ENCODE measurements around the gene SPATA21.

The SPATA21 gene

DNA sequence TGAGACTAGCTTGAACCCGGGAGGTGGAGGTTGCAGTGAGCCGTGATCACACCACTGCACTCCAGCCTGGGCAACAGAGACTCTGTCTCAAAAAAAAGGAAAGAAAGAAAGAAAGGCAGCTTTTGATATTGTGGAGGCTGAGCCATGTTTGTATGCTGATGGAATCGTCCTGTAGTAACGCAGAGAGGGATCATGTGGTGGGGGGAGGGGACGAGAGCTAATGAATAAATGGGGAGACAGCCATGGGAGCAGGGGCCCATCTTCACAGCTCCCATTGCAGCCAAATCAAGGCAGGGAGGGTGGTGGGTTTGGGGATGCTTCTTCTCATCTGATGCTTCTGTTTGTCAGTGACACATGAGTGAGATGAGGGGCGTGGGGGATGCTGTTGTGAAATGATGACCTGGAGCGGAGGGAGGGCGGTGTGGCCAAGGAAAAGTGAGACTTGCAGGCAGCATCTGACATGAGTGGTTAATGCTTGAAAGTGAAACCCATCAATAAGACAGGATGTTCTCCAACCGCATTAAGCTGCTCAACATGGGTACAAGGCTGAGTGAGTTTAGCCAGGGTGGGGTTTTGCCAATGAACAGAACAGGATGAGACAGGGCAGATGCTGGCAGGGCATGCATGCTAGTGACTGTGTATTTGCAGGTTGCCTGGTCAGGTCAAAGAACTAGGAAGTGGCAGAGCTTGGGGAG, 16.7 kb downstream of the SPATA21 start:
- DNase-seq = no peak

DNA sequence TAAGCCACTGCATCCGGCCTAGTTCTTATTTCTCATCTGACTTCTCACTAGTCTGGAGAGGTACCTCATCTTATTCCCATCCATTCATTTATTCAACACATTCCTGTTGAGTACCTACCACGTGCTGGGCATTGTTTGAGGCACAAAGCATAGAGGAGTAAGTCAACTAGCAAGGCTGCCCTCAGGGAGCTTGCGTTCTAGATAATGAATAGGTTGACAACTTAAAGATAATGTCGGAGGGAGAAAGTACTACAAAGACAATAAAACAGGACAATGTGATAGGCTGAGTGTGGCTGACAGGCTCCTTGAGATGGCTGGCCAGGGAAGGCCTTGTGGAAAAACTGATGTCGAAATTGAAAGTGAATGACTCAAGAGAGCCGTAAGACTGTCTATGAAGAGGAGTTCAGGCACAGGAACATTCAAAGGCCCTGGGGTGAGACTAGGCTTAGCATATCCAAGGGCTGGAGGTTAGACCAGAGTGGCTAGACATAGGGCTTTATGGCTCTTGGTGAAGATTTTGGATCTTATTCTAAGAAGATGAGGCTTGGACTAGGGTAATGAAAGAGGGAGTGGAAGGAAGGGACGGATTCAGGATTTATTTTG, 18.3 kb downstream of the SPATA21 start:
- DNase-seq = no peak

DNA sequence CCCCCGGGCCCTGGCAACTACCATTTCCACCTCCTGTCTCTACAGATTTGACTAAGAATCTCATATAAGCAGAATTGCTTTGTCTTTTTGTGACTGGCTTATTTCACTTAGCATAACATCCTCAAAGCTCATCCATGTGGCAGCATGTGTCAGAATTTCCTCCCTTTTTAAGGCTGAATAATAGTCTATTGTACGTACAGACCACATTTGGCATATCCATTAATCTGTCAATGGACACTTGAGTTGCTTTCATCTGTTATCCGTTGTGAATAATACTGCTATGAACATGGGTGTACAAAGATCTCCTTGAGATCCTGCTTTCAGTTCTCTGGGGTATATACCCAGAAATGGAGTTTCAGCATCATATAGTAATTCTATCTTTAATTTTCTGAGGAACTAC, 24.0 kb downstream of the SPATA21 start:
- DNase-seq = no peak

DNA sequence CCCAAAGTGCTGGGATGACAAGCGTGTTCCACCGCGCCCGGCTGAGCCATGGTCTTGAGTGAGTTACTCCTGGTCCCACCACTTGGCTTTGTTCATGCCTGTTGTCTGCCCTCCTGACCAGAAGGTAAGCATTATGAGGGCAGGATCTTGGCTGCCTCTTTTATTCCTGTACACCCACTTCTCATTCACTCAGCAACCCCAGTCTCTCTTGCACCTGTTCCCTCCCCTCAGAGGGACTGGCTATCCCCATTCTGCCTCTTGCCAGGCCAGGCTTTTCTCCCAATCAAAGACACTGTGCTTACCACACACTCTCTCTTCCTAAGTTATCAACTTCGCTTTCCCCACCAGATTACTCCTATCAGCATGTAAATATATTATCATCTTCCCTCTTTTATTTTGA, 26.4 kb downstream of the SPATA21 start:
- DNase-seq = no peak

DNA sequence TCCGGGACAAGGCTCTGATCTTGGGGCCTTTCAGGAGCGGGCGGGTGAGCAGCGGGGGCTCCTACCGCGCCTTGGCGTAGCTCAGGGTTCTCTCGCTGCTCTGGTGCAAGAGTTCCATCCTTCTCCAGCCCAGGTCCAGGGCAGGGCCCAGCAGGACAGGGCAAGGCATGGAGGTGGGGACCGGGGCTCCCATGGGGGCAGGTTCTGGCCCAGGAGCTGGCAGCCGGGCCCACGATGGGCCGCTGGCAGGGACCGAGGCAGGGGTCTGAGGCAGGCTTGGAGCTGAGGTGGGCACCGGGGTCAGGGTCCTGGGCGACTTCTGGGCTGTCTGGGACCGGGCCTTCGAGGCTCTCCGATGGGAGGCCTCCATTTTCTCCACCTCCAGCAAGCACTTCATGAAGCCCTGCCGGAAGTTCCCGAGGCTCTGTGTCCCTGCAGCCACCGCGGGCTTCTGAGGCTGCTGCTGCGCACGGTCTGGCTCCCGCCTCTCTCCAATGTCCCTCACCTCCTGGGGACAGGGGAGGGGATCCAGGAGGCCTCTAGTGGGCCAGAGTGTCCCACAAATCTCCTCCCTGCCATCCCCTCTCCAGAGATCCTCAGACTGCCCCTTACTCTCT, 27.6 kb downstream of the SPATA21 start:
- no peak for DNase-seq

DNA sequence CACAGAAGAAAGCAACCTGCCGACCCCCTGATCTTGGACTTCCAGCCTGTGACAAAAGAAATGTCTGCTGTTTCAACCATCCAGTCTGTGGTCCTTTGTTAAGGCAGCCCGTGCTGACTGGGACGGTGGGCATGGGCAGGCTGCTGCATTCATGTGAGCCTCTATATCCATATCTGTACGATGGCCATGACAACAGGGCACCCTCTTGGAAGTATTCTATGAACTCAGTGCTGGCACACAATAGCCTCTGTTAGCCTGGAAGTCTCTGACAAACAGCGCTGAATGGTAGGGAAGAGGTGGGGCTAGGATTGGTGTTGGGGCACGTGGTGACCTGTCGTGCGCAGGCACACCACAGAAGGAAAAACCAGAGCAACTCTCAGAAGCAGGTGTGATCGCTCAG, 30.4 kb downstream of the SPATA21 start:
- no peak for DNase-seq

DNA sequence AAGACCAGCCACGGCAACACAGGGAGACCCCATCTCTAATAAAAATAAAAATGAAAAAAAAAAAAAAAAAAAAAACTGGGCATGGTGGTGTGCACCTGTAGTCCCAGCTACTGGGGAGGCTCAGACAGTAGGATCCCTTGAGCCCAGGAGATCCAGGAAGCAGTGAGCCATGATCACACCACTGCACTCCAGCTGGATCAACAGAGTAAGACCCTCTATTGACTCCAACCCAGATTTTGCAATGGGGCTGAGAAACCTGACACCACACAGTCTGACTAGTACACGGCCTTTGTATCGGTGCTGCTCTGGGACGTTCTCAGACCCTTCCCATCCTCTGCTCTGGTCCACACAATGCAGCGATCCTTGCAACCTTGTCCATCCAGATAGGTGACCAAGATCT, 31.8 kb downstream of the SPATA21 start:
- no peak for DNase-seq

DNA sequence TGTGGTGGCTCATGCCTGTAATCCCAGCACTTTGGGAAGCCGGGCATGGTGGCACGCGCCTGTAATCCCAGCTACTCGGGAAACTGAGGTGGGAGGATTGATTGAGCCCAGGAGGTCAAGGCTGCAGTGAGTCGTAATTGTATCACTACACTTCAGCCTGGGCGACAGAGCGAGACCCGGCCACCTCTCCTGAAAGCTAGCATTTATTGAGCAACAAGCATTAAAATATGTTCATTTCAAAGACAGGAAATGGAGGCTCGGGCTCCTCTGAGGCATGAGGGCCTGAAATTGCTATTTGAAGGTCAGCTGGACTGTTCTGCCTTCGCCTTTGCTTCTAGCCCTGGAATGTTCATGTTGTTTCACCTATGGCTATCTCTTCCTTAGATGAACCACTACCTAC, 34.5 kb downstream of the SPATA21 start:
- DNase-seq = no peak

DNA sequence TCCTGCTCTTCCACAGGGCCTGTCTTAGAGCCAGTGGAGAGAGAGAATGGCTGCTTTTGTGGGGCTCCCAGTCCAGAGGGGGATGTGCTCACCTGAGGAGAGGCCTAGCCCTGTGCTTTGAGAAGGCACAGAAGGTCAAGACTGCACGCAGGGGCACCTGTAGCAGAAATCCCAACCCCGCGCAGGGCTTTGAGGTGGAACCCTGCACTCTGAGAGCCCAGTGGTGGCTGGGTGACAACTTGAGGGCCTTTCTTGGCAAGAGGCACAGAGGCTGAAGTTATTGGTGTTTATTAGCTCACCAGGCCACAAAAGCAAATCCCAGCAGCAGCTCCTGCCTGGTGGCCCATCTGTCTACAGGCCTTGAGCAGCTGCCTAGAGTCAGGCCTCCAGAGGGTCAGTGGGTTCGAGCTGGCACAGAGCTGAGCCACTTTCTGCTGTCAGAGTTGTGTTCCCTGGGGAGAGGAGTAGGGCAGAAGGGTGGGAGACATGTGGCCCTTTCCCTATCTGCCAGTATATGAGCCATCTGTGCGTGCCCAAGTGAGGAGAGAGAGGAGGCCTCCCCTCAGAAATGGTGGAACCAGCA, 38.8 kb downstream of the SPATA21 start:
- no peak for DNase-seq

DNA sequence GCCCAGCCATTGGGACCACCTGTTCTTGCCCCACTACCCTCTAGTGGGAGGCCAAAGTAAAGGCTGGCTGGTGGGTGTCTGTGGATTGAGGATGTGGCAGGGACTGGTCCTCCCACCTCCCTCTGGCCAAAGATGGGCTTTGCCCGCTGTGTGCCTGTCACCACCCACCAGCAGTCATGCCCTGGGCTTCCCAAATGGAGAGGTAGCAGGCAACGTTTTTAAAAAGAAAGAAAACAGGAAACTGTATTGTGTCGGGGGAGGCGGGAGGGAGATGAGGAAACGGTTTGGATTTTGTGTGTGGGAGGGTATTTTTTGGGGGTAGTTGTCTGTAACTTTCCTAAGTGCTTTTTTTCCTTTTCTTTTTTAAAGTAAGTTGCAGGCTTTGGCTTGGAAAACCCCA, 40.1 kb downstream of the SPATA21 start:
- DNase-seq = no peak

DNA sequence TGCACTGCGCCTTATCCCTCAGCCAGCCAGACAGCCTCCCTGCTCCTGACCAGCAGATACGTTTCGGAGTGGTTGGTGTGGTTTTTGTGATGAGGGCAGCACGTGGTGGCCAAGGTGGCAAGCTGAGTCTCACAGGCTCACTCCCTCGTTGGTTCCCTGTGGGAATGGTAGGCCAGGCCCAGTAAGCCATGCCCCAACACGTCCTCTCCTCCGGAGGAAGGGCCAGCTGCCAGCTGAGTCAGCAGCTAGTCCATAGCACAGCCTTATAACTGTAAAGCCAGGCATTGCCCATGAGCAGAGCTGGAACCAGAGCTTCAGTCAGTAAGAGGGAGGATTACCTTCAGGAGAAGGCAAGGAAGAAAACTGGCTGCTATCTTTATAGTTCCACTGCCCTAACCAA, 40.6 kb downstream of the SPATA21 start:
- peak; percentile 37 for DNase-seq

DNA sequence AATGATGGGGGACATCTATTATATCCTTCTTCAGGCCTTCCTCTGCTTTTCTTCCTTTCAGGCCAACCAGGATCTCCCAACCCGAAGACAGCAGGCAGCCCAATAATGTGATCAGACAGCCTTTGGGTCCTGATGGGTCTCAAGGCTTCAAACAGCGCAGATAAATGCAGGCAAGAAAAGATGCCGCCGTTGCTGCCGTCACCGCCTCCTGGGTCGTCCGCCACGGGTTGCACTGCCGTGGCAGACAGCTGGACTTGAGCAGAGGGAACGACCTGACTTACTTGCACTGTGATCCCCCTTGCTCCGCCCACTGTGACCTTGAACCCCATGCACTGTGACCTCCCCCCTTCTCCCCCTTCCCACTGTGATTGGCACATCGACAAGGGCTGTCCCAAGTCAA, 42.2 kb downstream of the SPATA21 start:
- no peak for DNase-seq

DNA sequence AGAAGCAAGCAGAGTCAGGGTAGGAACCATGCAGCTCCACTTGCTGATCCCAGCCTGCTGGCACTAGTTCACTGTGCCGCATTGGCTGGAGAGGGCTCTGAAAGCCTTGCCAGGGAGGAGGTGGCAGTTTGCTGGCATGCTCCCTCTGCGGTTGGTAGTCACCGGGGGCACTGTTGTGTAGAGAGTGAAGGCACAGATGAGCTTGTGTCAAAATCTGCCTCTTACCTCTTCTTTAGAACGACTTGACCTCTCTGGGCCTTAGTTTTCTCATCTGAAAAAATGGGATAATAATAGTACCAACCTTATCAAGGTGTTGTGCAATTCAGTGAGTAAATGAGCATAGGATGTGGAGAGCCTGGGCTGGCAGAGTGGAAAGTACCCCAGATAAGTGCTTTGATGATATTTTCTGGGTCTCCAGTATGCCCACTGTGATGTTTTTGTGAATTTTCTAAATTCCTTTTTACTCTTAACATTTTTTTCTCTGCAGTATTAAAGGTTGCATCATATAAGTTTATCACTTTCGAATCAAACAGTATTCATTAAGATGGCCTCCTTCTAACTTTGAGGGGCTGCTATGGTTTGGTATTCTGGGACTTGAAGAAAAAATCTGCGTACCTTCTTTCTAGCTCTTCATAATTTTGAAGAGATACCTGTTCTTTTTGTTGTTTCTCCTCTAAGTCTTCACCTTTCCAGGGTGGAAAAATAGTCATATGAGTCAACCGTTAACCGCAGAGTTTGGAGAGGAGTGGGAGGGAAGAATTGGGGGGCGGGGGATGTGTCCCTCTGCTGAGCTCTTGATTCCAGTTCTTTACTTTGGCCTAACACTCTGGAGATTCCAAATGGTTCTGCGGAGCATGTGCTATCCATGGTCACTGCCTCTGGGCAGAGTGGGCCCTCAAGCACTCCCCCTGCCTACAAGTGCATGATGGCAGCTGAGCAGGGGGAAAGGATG, 43.4 kb downstream of the SPATA21 start:
- no peak for DNase-seq

DNA sequence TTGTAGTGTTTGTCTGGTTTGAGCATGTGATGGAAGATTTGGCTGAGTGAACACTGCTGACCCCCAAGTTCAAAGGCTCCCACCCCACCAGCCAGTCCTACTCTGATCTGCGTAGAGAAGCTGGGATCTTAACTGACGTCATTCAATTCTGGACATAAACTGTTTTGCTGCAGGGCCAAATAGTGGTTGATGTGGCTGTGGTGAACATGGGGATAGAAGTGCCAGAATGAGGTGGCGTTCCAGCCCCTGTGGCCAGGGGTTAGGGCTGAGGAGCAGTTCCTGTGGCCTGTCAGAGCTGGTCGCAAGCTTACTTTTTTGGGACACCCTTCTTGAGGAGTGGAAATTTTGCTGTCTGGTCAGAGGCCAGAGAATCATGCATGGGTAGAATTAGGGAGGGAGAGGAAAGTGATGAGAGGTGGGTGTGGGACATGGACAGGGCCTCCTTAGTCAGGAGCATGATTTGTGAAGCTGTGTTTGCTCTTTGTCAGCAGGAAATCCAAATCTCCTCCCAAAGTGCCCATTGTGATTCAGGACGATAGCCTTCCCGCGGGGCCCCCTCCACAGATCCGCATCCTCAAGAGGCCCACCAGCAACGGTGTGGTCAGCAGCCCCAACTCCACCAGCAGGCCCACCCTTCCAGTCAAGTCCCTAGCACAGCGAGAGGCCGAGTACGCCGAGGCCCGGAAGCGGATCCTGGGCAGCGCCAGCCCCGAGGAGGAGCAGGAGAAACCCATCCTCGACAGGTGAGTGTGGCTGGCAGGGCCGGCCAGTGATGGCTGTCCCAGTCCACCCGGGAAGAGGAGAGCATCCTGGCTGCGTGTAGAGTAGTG, 44.3 kb downstream of the SPATA21 start:
- DNase-seq = no peak

DNA sequence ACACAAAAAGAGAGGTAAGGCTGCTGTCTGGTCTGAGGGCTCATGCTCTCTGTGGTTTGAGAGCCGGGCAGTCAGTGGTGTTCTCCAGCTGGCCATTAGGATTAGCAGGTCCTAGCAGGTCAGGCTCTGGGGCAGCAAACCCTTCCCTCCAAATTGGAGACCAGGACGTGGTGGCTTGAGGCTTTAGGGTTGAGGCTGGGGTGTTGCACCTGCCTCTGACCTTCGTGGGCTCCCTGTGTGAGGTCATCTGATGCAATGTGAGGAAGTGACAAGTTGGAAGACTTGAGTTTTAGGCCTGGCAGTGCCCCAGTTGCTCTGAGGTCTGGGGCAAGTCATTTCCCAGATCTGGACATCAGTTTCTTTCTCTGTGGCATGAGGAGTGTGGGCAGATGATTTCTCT, 45.8 kb downstream of the SPATA21 start:
- no peak for DNase-seq

DNA sequence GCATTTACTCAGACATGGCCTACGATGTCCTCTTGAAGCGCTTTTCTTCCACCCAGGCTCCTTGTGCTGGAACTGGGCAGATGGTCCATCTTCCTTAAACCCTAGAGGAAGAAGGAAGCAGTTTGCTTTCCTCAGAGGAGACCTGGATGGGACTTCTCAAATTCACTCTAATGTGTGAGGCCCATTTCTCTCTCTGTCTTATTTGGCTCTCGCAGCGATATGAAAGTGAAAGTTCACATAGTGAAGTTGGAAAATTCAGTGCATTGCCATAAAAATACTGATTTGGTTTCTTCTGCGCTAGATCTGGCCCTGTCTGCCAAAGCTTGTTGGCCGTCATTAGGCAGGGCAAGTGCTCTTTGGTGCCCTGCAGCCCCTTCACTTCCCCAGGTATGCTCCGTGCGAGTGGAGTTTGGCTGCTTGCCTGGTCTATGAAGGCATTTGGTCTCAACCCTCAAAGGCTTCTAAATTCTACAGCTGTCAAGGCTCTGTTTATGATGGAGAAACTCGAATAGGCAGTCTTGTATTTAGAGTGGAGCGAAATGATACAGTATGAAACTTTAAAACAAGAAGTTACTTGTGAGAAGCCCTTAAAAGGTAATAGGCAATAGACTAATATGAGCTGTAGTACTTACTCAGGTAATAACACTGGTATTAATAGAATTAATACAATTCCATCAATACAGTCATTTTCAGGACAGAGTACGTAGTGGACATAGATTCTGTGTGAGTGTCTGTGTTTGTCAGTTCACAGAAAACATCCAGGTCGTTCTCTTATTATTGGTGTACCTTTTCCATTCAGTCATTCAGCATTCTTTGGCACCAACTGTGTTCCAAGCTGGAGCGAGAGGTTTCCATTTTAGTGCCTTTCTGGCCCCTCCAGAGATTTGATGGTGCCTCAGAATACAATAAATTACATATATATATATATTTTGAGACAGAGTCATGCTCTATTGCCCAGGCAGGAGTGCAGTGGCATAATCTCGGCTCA, 49.7 kb downstream of the SPATA21 start:
- DNase-seq = no peak

DNA sequence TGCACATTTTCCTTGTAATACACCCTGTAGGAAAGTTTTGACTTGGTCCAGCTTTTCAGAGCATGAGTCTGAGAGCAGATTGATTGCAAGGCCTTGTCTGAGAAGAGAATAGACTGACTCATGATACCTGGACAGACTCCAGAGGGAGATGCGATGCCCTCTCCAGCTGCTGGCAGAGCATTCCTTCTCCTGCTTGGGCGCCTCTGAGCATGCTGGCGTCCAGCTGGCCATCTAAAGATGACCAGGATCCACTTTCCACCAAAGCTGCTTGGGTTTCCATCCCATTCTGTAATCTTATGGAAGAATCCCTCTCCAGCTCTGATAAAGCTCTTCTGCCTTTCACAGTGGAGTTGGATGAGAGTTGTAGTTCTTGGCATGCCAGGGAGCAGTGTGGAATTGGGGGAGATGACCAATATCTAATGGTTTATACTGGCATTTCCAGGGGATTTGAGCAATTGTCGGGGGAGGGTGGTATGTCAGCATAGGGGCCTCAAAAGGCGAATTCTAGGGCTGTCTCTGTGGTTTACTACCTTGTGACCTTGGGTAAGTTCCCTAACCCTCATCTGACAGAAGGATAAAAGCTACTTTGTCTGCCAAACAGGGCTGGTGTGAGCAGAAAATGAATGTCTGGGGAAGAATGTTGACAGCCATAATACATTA, 50.6 kb downstream of the SPATA21 start:
- DNase-seq = peak; percentile 60

DNA sequence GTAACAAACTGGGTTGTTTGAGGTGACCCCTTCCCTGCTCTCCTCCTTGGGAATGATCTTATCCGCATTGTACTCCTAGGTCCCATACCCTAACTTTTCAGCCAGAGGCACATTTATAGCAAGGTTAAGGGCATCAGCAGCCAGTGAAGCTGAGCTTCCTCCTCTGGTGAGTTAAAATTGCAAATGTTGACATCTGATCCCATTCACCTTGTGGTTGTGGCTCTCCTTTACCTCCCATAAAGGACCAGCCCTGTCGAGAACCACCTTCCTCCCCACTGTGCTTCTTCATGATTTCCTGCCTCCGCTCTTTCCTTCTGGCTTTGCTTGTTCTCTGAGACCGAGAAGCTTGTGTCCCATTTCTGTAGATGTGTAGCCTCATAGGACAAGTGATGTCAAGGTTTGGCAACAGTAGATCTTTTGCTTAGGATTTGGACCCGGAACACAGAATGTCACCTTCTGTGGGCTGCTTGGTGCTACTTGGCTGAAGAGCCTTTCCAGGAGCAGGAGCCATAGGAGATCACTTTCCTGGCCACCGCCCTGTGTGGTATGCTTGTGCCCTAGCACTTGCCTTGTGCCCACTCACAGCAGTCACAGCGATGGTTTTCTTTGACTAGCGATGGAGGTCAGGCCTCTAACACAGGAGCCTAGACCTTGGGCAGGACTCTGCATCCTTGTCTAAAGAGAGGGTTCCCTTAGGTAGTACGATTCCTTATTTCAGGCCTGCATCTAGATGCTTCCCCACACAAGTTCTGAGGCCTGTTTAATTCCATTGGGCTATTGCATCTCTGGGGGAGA, 51.4 kb downstream of the SPATA21 start:
- no peak for DNase-seq

DNA sequence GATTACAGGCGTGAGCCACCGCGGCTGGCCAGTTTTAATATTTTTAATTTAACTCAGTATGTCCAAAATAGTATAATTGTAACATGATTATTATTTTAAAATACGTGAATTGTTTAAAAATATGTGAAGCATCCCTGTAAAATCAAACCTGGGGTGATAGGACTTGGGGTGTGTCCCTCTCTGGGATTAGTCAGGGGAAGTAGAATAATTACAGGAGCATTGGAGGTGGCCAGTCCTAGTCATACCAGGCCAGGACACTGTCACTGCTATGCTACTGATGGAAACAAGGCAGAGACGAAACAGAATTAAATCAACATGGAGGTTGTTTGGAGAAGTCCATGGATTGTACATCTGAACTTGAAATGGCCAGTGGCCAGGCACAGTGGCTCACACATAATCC, 53.3 kb downstream of the SPATA21 start:
- peak; percentile 35 for DNase-seq
